CD4-positive, alpha-beta T cell (primary cell): ENCODE data around the gene IFT172. TPM values are rescaled to one million over a fixed set of nuclear protein-coding genes. Genes with fewer than 3 reads are reported as not detected.

Experiments used
- ATAC-seq: fragments of 200-7000 bp; cut with Tn5 transposase; one replicate; pipeline ENCODE4 v1.10.0; 2022; ENCODE audit warnings: mild to moderate bottlenecking; ENCODE audit not compliant: poor library complexity
- CTCF ChIA-PET: fragments of 350-600 bp; sonication (Branson Sonifier 250); formaldehyde crosslinking; loops from one replicate; lab custom pipeline; 2021; ENCODE audit warnings: antibody characterized with exemption, inconsistent platforms; lab: Charles Lee
- POLR2A ChIA-PET: fragments of 350-600 bp; sonication (Branson Sonifier 250); formaldehyde crosslinking; loops from one replicate; lab custom pipeline; 2021; ENCODE audit warnings: antibody characterized with exemption, inconsistent platforms; lab: Charles Lee
- DNase-seq, 14 experiments: peaks; one replicate each; pipeline ENCODE4 v3.0.0-alpha.2; 2013 to 2020; ENCODE audit warnings: mixed read lengths in 2 of 14
- H3K27ac ChIP-seq, 2 donors: one replicate each; pipeline versions ENCODE4 v1.5.1 to v1.7.0; 2013; ENCODE audit warnings: low read length in 2 of 2, low read depth in 1 of 2, mild to moderate bottlenecking in 1 of 2
- H3K27me3 ChIP-seq, 2 experiments: 1 replicate in 1 of 2; 2 replicates in 1 of 2; pipeline versions ENCODE4 v1.6.1 to v1.7.0; 2013; ENCODE audit warnings: low read length in 2 of 2, control low read depth in 1 of 2, mild to moderate bottlenecking in 1 of 2, moderate library complexity in 1 of 2; ENCODE audit not compliant: insufficient read depth in 2 of 2, control insufficient read depth in 1 of 2
- H3K36me3 ChIP-seq: one replicate; pipeline ENCODE4 v1.6.1; 2013; ENCODE audit warnings: low read length, control low read depth; ENCODE audit not compliant: insufficient read depth
- H3K4me1 ChIP-seq: one replicate; pipeline ENCODE4 v1.6.1; 2013; ENCODE audit warnings: low read length, control low read depth; ENCODE audit not compliant: insufficient read depth
- H3K4me3 ChIP-seq: one replicate; pipeline ENCODE4 v1.5.1; 2013; ENCODE audit warnings: mild to moderate bottlenecking, low read length, moderate library complexity
- H3K9me3 ChIP-seq, 2 experiments: 1 replicate in 1 of 2; 2 replicates in 1 of 2; pipeline versions ENCODE4 v1.6.1 to v1.7.0; 2013; ENCODE audit warnings: low read length in 2 of 2, mild to moderate bottlenecking in 2 of 2, control low read depth in 1 of 2, moderate library complexity in 1 of 2; ENCODE audit not compliant: control insufficient read depth in 1 of 2, insufficient read depth in 1 of 2
- H3K27ac Mint-ChIP-seq: one replicate; pipeline ENCODE4 v1.8.0; 2020; ENCODE audit warnings: mixed read lengths
- H3K27me3 Mint-ChIP-seq: one replicate; pipeline ENCODE4 v1.8.0; 2021; ENCODE audit warnings: mixed read lengths
- H3K36me3 Mint-ChIP-seq: one replicate; pipeline ENCODE4 v1.8.0; 2021; ENCODE audit warnings: low read depth, mixed read lengths
- H3K4me1 Mint-ChIP-seq: one replicate; pipeline ENCODE4 v1.8.0; 2021; ENCODE audit warnings: low read depth, mixed read lengths
- H3K4me3 Mint-ChIP-seq: one replicate; pipeline ENCODE4 v1.8.0; 2020; ENCODE audit warnings: mild to moderate bottlenecking, mixed read lengths
- H3K9me3 Mint-ChIP-seq: one replicate; pipeline ENCODE4 v1.8.0; 2020; ENCODE audit warnings: mixed read lengths
- intact Hi-C, 2 experiments: fragments of 100-400 bp; cut with DNase I in 1 of 2; cut with micrococcal nuclease in 1 of 2; formaldehyde crosslinking; loops; one replicate each; pipeline versions ENCODE4 v1.15.1 to v1.9.0; 2023 to 2025; cut with DNase I, micrococcal nuclease
- total RNA-seq, 174 experiments: library from RNA in 2 of 174; stranded (reverse) in 2 of 174; gene quantifications; one replicate each; pipeline ENCODE4 v1.2.3 and lab custom pipeline; 2021 to 2026
- TF ChIP-seq, protein P1 (sequence below): fragments of 200-600 bp; IDR thresholded peaks from one replicate; pipeline ENCODE4 v1.8.0; 2022; ENCODE audit warnings: antibody characterized with exemption, mild to moderate bottlenecking

IFT172 gene
- total RNA-seq, 2 experiments from 2014 or later, result 13.3 to 14.4 TPM

DNA sequence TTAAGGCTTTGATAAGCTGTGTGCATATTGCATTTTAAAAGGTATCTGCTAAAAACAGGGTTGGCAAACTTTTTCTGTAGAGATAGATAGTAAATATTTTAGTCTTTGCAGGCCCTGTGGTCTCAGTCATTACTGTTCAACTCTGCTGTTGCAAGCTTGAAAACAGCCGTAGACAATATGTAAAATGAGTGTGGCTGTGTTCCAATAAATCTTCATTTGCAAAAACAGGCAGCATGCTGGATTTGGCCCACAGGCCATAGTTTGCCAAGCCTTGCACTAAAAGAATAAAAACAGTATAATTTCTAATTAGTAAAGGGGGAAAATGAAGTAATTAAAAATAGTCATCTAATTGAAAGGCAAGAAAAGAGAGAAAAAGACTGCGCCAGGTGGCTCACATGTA lies 42.4 kb upstream of the IFT172 start:
- Mint-ChIP-seq H3K36me3 (no peaks in the 10 kb centered on the region), H3K4me3 (no peak overlapping the region), H3K27me3 (peaks cover 24% of the 10 kb centered on the region), H3K4me1 (no peaks in the 10 kb centered on the region), H3K27ac (no peak overlapping the region), H3K9me3 (no peaks in the 10 kb centered on the region)
- intact Hi-C loops, result no loop called here
- ATAC-seq (no peak), DNase-seq (no peak)
- no peaks in the 10 kb centered on the region for H3K36me3 ChIP-seq
- no peak overlapping the region for H3K27ac ChIP-seq
- no peaks in the 10 kb centered on the region for H3K4me1 ChIP-seq
- H3K4me3 ChIP-seq, result no peak overlapping the region
- ChIA-PET CTCF (no interaction called here), POLR2A (no interaction called here)
- no peaks in the 10 kb centered on the region for H3K9me3 ChIP-seq
- H3K27me3 ChIP-seq, result peaks cover 0 to under 1% of the 10 kb centered on the region in 2 experiments
- TF ChIP-seq, protein P1, sequence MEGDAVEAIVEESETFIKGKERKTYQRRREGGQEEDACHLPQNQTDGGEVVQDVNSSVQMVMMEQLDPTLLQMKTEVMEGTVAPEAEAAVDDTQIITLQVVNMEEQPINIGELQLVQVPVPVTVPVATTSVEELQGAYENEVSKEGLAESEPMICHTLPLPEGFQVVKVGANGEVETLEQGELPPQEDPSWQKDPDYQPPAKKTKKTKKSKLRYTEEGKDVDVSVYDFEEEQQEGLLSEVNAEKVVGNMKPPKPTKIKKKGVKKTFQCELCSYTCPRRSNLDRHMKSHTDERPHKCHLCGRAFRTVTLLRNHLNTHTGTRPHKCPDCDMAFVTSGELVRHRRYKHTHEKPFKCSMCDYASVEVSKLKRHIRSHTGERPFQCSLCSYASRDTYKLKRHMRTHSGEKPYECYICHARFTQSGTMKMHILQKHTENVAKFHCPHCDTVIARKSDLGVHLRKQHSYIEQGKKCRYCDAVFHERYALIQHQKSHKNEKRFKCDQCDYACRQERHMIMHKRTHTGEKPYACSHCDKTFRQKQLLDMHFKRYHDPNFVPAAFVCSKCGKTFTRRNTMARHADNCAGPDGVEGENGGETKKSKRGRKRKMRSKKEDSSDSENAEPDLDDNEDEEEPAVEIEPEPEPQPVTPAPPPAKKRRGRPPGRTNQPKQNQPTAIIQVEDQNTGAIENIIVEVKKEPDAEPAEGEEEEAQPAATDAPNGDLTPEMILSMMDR, result no peak

DNA sequence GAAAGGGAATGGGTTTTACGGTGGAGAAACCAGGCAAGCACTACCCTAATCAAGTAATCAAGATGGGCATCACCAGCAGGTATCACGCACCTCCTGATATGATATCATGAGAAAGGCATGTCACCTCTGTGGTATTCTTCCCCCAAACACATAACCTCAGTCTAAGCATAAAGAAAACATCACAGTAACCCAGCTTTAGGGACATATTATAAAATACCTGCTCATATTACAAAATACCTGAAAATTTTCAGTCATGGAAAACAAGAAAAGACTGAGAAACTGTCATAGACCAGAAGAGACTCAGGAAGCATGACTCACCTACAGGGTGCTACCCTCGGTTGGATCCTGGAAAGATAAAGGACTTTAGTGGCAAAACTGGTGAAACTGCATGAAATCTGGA lies 37.6 kb upstream of the IFT172 start:
- Mint-ChIP-seq H3K4me3 (no peak overlapping the region), H3K27ac (no peak overlapping the region), H3K9me3 (no peaks in the 10 kb centered on the region), H3K4me1 (no peaks in the 10 kb centered on the region), H3K27me3 (peaks cover 42% of the 10 kb centered on the region), H3K36me3 (no peaks in the 10 kb centered on the region)
- H3K27me3 ChIP-seq, result peaks cover 6% of the 10 kb centered on the region in 2 experiments
- TF ChIP-seq, protein P1, result no peak
- ChIA-PET POLR2A (interaction anchor here (0.6 kb wide), 1 partner anchor 869 kb away, joined by 3 read pairs; no protein-coding TSS in a partner anchor), CTCF (no interaction called here)
- no peak overlapping the region for H3K4me3 ChIP-seq
- intact Hi-C loops, result no loop called here
- H3K36me3 ChIP-seq, result no peaks in the 10 kb centered on the region
- H3K9me3 ChIP-seq, result peaks cover 0 to 7% of the 10 kb centered on the region in 2 experiments
- H3K4me1 ChIP-seq, result no peaks in the 10 kb centered on the region
- no peak overlapping the region for H3K27ac ChIP-seq
- DNase-seq (no peak), ATAC-seq (no peak)

DNA sequence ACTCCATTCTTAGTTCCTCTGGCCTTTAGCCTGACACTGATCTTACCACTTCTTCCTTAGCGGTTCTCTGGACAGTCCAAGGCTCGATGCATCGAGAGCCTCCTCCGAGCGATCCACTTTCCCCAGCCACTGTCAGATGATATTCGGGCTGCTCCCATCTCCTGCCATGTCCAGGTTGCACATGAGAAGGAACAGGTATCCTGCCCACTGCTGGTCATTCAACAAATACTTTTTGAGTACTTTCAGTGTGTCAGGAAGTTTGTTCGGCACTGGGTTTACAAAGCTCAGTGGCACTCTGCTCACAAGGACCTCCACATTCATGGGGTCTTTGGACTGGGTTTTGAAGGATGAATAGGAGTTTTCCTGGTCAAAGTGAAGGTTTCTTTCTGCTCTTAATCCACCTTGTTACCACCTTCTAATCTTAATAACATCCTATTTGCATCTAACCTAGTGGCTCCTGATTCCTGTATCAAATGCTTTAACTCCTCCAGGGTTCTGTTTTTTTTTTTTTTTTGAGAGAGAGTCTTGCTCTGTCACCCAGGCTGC lies 32.9 kb upstream of the IFT172 start:
- H3K27ac Mint-ChIP-seq, result no peak overlapping the region
- ChIA-PET POLR2A (no interaction called here), CTCF (no interaction called here)
- intact Hi-C loops, result no loop called here
- H3K27me3 Mint-ChIP-seq, result peaks cover 47% of the 10 kb centered on the region
- Histone ChIP-seq H3K9me3 (peaks cover 0 to 7% of the 10 kb centered on the region in 2 experiments), H3K4me3 (no peak overlapping the region), H3K27ac (no peak overlapping the region), H3K36me3 (no peaks in the 10 kb centered on the region), H3K27me3 (peaks cover 6 to 11% of the 10 kb centered on the region in 2 experiments), H3K4me1 (no peaks in the 10 kb centered on the region)
- no peak overlapping the region for H3K4me3 Mint-ChIP-seq
- no peaks in the 10 kb centered on the region for H3K9me3 Mint-ChIP-seq
- H3K36me3 Mint-ChIP-seq, result no peaks in the 10 kb centered on the region
- TF ChIP-seq, protein P1, result no peak
- H3K4me1 Mint-ChIP-seq, result no peaks in the 10 kb centered on the region
- no peak for ATAC-seq
- no peak for DNase-seq
